Spleen (tissue), 7 donors: ENCODE measurements around the gene C5orf15.

Experiments
- POLR2A ChIP-seq, 3 donors: fragments of 450-650 bp; IDR thresholded peaks; one replicate each; pipeline ENCODE4 v1.5.1; 2017; ENCODE audit warnings: antibody characterized with exemption in 3 of 3, mild to moderate bottlenecking in 1 of 3
- POLR2AphosphoS5 ChIP-seq, 3 donors: sonication (generic); formaldehyde crosslinking; IDR thresholded peaks; one replicate each; pipeline ENCODE4 v1.5.1; 2017; ENCODE audit warnings: antibody characterized with exemption in 3 of 3
- TF ChIP-seq, protein P1 (sequence below), 11 experiments: fragments of 200-600 bp in 7 of 11; fragments of 450-650 bp in 4 of 11; sonication (generic) in 4 of 11; IDR thresholded peaks in 8 of 11; conservative IDR thresholded peaks in 3 of 11; 1 replicate in 7 of 11; 2 replicates in 4 of 11; pipeline versions ENCODE4 v1.4.0 to v1.8.0; 2016 to 2021; ENCODE audit warnings: antibody characterized with exemption in 11 of 11, inconsistent platforms in 4 of 11, mild to moderate bottlenecking in 1 of 11
- donor health status: DM: no; HTN: no; CAD: no; lungs with moderate emphysema.
- donor health status: DM: no; HTN: no; CAD: no.
- donor health status: DM: no; HTN: no; CAD: no.

DNA sequence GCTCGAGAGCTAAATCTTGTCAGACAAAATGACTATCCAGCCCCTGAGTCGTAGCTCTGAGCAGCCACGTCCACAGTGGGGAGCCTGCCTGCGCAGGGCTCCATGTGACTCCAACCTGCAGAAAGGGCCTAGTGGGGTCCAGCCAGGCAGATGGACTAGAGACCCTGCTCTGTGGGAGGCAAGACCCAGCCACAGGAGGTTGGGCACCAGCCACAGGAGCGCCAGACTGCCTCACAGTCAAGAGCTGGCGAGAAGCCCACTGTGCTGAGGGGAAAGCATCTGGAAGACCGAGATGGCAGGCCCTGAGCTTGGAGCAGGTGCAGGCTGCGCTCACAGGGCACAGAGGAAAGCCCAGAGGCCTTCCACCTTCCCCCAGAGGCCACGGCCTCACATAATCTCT, 61.4 kb downstream of the C5orf15 start:
- no peak for TF ChIP-seq POLR2A (IDR thresholded peaks at IDR 0.05)
- TF ChIP-seq, protein P1, sequence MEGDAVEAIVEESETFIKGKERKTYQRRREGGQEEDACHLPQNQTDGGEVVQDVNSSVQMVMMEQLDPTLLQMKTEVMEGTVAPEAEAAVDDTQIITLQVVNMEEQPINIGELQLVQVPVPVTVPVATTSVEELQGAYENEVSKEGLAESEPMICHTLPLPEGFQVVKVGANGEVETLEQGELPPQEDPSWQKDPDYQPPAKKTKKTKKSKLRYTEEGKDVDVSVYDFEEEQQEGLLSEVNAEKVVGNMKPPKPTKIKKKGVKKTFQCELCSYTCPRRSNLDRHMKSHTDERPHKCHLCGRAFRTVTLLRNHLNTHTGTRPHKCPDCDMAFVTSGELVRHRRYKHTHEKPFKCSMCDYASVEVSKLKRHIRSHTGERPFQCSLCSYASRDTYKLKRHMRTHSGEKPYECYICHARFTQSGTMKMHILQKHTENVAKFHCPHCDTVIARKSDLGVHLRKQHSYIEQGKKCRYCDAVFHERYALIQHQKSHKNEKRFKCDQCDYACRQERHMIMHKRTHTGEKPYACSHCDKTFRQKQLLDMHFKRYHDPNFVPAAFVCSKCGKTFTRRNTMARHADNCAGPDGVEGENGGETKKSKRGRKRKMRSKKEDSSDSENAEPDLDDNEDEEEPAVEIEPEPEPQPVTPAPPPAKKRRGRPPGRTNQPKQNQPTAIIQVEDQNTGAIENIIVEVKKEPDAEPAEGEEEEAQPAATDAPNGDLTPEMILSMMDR (IDR thresholded peaks at IDR 0.05 in 8 of 11, conservative IDR thresholded peaks at IDR 0.05 in 3 of 11): no peak
- TF ChIP-seq POLR2AphosphoS5 (IDR thresholded peaks at IDR 0.05): no peak
